SH-SY5Y (cell line): Measurements from ENCODE around the gene GRN.

Experiments
- GATA2 ChIP-seq: IDR thresholded peaks from 2 replicates; pipeline ENCODE4 v1.6.1; 2011; ENCODE audit warnings: mild to moderate bottlenecking, low read depth, low read length
- GATA3 ChIP-seq: IDR thresholded peaks from 2 replicates; pipeline ENCODE4 v1.6.1; 2011; ENCODE audit warnings: low read depth, mild to moderate bottlenecking, low read length, moderate library complexity

GRCh38 chr17:44309472-44309871, 35.6 kb upstream of the GRN start:
- no peak for TF ChIP-seq GATA3
- TF ChIP-seq GATA2 = no peak
